DND-41 (cell line): Measurements from ENCODE around the gene RASGRF2.

Source experiments
- ATAC-seq: fragments of 200-7000 bp; cut with Tn5 transposase; 3 replicates; pipeline ENCODE4 v1.9.1; 2021; ENCODE audit warnings: low read depth; ENCODE audit not compliant: insufficient read depth
- DNase-seq: peaks from one replicate; pipeline ENCODE4 v3.0.0-alpha.2; 2020
- H2AFZ ChIP-seq: 2 replicates; pipeline ENCODE4 v1.6.0; 2012; ENCODE audit warnings: low read depth, low read length
- H3K27ac ChIP-seq: 2 replicates; pipeline ENCODE4 v1.5.1; 2012; ENCODE audit warnings: low read length, inconsistent platforms
- H3K27me3 ChIP-seq: fragments of 200-600 bp; sonication (generic); 2 replicates; pipeline ENCODE4 v1.6.0; 2012; ENCODE audit warnings: low read length, mild to moderate bottlenecking, inconsistent platforms; ENCODE audit not compliant: insufficient read depth, poor library complexity
- H3K36me3 ChIP-seq: 2 replicates; pipeline ENCODE4 v1.5.1; 2012; ENCODE audit warnings: low read length, inconsistent platforms; ENCODE audit not compliant: insufficient read depth
- H3K4me1 ChIP-seq: 2 replicates; pipeline ENCODE4 v1.5.1; 2012; ENCODE audit warnings: mild to moderate bottlenecking, low read length; ENCODE audit not compliant: insufficient read depth
- H3K4me2 ChIP-seq: 2 replicates; pipeline ENCODE4 v1.6.0; 2012; ENCODE audit warnings: mild to moderate bottlenecking, moderate library complexity, low read length, inconsistent platforms; ENCODE audit not compliant: insufficient read depth
- H3K4me3 ChIP-seq, 2 experiments: fragments of 200-600 bp in 1 of 2; shearing (Covaris generic) in 1 of 2; 2 replicates each; pipeline ENCODE4 v1.5.1; 2012 to 2016; ENCODE audit warnings: inconsistent platforms in 2 of 2, low read length in 2 of 2, mild to moderate bottlenecking in 2 of 2, low read depth in 1 of 2, moderate library complexity in 1 of 2
- H3K79me2 ChIP-seq: 2 replicates; pipeline ENCODE4 v1.6.0; 2012; ENCODE audit warnings: low read length, inconsistent platforms; ENCODE audit not compliant: insufficient read depth
- H3K9ac ChIP-seq: 2 replicates; pipeline ENCODE4 v1.6.0; 2012; ENCODE audit warnings: low read depth, mild to moderate bottlenecking, inconsistent platforms, low read length, moderate library complexity
- H3K9me3 ChIP-seq: 2 replicates; pipeline ENCODE4 v1.5.1; 2012; ENCODE audit warnings: low read length, moderate library complexity, mild to moderate bottlenecking, inconsistent platforms; ENCODE audit not compliant: insufficient read depth, severe bottlenecking
- H4K20me1 ChIP-seq: 2 replicates; pipeline ENCODE4 v1.6.0; 2012; ENCODE audit warnings: low read length; ENCODE audit not compliant: insufficient read depth
- CTCF ChIP-seq: IDR thresholded peaks from 2 replicates; pipeline ENCODE4 v1.5.1; 2012; ENCODE audit warnings: borderline replicate concordance, low read length, moderate library complexity, mild to moderate bottlenecking; ENCODE audit not compliant: poor library complexity, severe bottlenecking; ENCODE audit errors: extremely low read depth
- EZH2 ChIP-seq: IDR thresholded peaks from 3 replicates; pipeline ENCODE4 v1.6.1; 2012; ENCODE audit warnings: borderline replicate concordance, low read depth, mild to moderate bottlenecking, moderate library complexity, low read length, inconsistent platforms; ENCODE audit not compliant: severe bottlenecking

RASGRF2 gene

GRCh38 chr5:80937584-80938356 is 22.4 kb upstream of the RASGRF2 start:
- Histone ChIP-seq H3K36me3 (no peaks in the 10 kb centered on the region), H4K20me1 (no peaks in the 10 kb centered on the region), H3K79me2 (no peaks in the 10 kb centered on the region), H2AFZ (no peak overlapping the region), H3K9me3 (no peaks in the 10 kb centered on the region), H3K4me1 (no peaks in the 10 kb centered on the region), H3K27ac (no peak overlapping the region), H3K4me2 (no peak overlapping the region), H3K9ac (no peak overlapping the region), H3K4me3 (no peak overlapping the region), H3K27me3 (no peaks in the 10 kb centered on the region)
- DNase-seq (no peak), ATAC-seq (no peak)
- no peak for TF ChIP-seq CTCF
- no peak for TF ChIP-seq EZH2

- Histone ChIP-seq H3K9ac (no peak overlapping the region), H3K79me2 (no peaks in the 10 kb centered on the region), H3K4me1 (no peaks in the 10 kb centered on the region), H3K9me3 (no peaks in the 10 kb centered on the region), H3K27me3 (no peaks in the 10 kb centered on the region), H3K4me3 (no peak overlapping the region), H3K36me3 (no peaks in the 10 kb centered on the region), H4K20me1 (no peaks in the 10 kb centered on the region), H3K27ac (no peak overlapping the region), H3K4me2 (no peak overlapping the region), H2AFZ (no peak overlapping the region)
- DNase-seq (no peak), ATAC-seq (no peak)
- TF ChIP-seq CTCF: no peak
- TF ChIP-seq EZH2: no peak
Measured at GRCh38 chr5:80941496-80941895, 18.7 kb upstream of the RASGRF2 start.

- Histone ChIP-seq H3K27me3 (no peaks in the 10 kb centered on the region), H3K4me3 (no peak overlapping the region), H3K9ac (no peak overlapping the region), H3K36me3 (no peaks in the 10 kb centered on the region), H2AFZ (no peak overlapping the region), H4K20me1 (no peaks in the 10 kb centered on the region), H3K79me2 (no peaks in the 10 kb centered on the region), H3K4me1 (no peaks in the 10 kb centered on the region), H3K27ac (no peak overlapping the region), H3K4me2 (no peak overlapping the region), H3K9me3 (no peaks in the 10 kb centered on the region)
- DNase-seq (no peak), ATAC-seq (no peak)
- TF ChIP-seq EZH2 (no peak), CTCF (no peak)
Measured at GRCh38 chr5:80951366-80951765, 8.8 kb upstream of the RASGRF2 start.
